Brain microvascular endothelial cell (primary cell): Measurements from ENCODE around the gene LCN10.

Experiments used
- DNase-seq: peaks from one replicate; pipeline ENCODE4 v3.0.0-alpha.2; 2020
- H3K27ac ChIP-seq: fragments of 250-450 bp; sonication (Bioruptor Pico); 2 replicates; pipeline ENCODE4 v1.5.1; 2020; ENCODE audit warnings: mild to moderate bottlenecking, moderate library complexity
- H3K27me3 ChIP-seq: fragments of 250-450 bp; sonication (Bioruptor Pico); replicated peaks from 2 replicates; pipeline ENCODE4 v1.5.1; 2020; ENCODE audit warnings: mild to moderate bottlenecking
- H3K36me3 ChIP-seq: fragments of 250-450 bp; sonication (Bioruptor Pico); replicated peaks from 2 replicates; pipeline ENCODE4 v1.5.1; 2020; ENCODE audit warnings: mild to moderate bottlenecking
- H3K4me3 ChIP-seq: 2 replicates; pipeline ENCODE4 v1.5.1; 2011; ENCODE audit warnings: low read depth, mild to moderate bottlenecking, control low read depth, low read length, moderate library complexity
- in situ Hi-C: cut with HindIII; loops from 2 replicates; pipeline ENCODE4 v1.10.0; 2017; ENCODE audit warnings: low sequenced_read_pairs, low pct_ligation_motif_present
- TF ChIP-seq, protein P1 (sequence below): IDR thresholded peaks from 2 replicates; pipeline ENCODE4 v1.5.1; 2011; ENCODE audit warnings: low read depth, mild to moderate bottlenecking, moderate library complexity, low read length, control low read depth, inconsistent platforms; ENCODE audit errors: missing control alignments

The LCN10 gene

DNA sequence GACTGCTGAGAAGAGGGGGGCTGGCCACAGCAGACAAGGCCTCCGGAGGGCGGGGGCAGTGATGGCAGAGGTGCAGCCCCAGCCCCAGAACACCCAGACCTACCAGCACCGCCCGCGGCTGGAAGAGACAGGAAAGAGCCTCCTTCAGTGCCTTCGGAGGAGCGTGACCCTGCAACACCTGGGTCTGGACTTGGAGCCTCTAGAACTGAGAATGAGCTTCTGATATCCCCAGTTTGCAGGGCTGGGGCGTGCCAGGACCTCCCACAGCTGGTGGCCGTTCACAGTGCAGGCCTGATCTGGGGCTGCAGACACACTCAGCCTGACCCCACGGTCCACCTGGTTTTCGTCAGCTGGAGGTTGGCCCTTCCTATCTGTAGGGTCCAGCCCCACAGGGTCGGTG is 9.1 kb downstream of the LCN10 start:
- in situ Hi-C loops: no loop called here
- Histone ChIP-seq H3K36me3 (no peaks in the 10 kb centered on the region), H3K27me3 (no peaks in the 10 kb centered on the region), H3K27ac (no peak overlapping the region), H3K4me3 (no peak overlapping the region)
- TF ChIP-seq, protein P1, sequence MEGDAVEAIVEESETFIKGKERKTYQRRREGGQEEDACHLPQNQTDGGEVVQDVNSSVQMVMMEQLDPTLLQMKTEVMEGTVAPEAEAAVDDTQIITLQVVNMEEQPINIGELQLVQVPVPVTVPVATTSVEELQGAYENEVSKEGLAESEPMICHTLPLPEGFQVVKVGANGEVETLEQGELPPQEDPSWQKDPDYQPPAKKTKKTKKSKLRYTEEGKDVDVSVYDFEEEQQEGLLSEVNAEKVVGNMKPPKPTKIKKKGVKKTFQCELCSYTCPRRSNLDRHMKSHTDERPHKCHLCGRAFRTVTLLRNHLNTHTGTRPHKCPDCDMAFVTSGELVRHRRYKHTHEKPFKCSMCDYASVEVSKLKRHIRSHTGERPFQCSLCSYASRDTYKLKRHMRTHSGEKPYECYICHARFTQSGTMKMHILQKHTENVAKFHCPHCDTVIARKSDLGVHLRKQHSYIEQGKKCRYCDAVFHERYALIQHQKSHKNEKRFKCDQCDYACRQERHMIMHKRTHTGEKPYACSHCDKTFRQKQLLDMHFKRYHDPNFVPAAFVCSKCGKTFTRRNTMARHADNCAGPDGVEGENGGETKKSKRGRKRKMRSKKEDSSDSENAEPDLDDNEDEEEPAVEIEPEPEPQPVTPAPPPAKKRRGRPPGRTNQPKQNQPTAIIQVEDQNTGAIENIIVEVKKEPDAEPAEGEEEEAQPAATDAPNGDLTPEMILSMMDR: no peak
- DNase-seq: no peak

- no peaks in the 10 kb centered on the region for H3K27me3 ChIP-seq
- no peaks in the 10 kb centered on the region for H3K36me3 ChIP-seq
- H3K27ac ChIP-seq: no peak overlapping the region
- no peak for DNase-seq
- TF ChIP-seq, protein P1: no peak
- in situ Hi-C loops: no loop called here
- no peak overlapping the region for H3K4me3 ChIP-seq
Observed at GRCh38 chr9:136732444-136733178, 10.1 kb downstream of the LCN10 start.

- Histone ChIP-seq H3K27ac (no peak overlapping the region), H3K4me3 (no peak overlapping the region), H3K36me3 (peaks cover 16% of the 10 kb centered on the region), H3K27me3 (no peaks in the 10 kb centered on the region)
- DNase-seq: no peak
- in situ Hi-C loops: no loop called here
- TF ChIP-seq, protein P1: no peak
Observed at GRCh38 chr9:136729926-136730325, 12.8 kb downstream of the LCN10 start.

DNA sequence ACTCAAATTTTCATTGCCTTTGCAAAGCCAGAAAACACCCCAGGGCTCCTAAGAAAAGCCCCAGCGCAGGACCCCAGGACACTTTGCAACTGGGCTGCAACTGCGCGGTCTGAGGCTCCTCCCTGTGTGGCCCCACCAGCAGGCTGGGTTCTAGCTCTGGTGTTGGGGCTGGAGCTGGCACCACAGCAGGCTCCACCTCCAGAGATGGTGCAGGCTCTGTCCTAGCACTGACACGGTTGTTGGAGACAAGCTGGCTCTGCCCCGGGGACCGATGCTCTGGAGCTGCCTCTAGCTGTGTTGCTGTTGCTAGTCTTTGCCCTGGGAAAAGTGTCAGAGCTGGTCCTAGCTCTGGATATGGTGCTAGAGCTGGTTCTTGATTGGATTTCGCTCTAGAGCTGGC is 13.6 kb downstream of the LCN10 start:
- in situ Hi-C loops: no loop called here
- no peak overlapping the region for H3K27ac ChIP-seq
- TF ChIP-seq, protein P1: no peak

GRCh38 chr9:136728548-136729123 is 14.1 kb downstream of the LCN10 start:
- Histone ChIP-seq H3K27me3 (no peaks in the 10 kb centered on the region), H3K36me3 (peaks cover 29% of the 10 kb centered on the region), H3K27ac (peak overlapping the region; percentile 43), H3K4me3 (peak overlapping the region; percentile 93)
- DNase-seq: no peak
- in situ Hi-C loops: no loop called here
- TF ChIP-seq, protein P1: no peak

More for the DNA sequence above, 13.6 kb downstream of the LCN10 start:
- no peaks in the 10 kb centered on the region for H3K27me3 ChIP-seq
- peak overlapping the region; percentile 93 for H3K4me3 ChIP-seq
- peaks cover 24% of the 10 kb centered on the region for H3K36me3 ChIP-seq
- DNase-seq: no peak
